Endodermal cell (in vitro differentiated cells): ENCODE results near the gene TMEM254. TPM values are rescaled to one million over a fixed set of nuclear protein-coding genes. Genes with fewer than 3 reads are reported as not detected.

ENCODE experiments used
- DNase-seq: peaks from one replicate; pipeline ENCODE4 v3.0.0-alpha.2; 2017
- H3K27ac ChIP-seq: 2 replicates; pipeline ENCODE4 v1.5.1; 2013; ENCODE audit warnings: mild to moderate bottlenecking, low read depth, low read length, moderate library complexity
- H3K27me3 ChIP-seq: 2 replicates; pipeline ENCODE4 v1.6.1; 2013; ENCODE audit warnings: mild to moderate bottlenecking, low read length, moderate library complexity; ENCODE audit not compliant: insufficient read depth, control insufficient read depth, poor library complexity, severe bottlenecking
- H3K36me3 ChIP-seq: 2 replicates; pipeline ENCODE4 v1.7.0; 2013; ENCODE audit warnings: mild to moderate bottlenecking, low read length, moderate library complexity; ENCODE audit not compliant: control insufficient read depth, insufficient read depth
- H3K4me1 ChIP-seq: one replicate; pipeline ENCODE4 v1.7.0; 2013; ENCODE audit warnings: low read length; ENCODE audit not compliant: control insufficient read depth, insufficient read depth
- H3K4me3 ChIP-seq: 2 replicates; pipeline ENCODE4 v1.5.1; 2013; ENCODE audit warnings: mild to moderate bottlenecking, low read length, moderate library complexity
- H3K9ac ChIP-seq: 2 replicates; pipeline ENCODE4 v1.6.1; 2013; ENCODE audit warnings: mild to moderate bottlenecking, low read length, moderate library complexity; ENCODE audit not compliant: poor library complexity, severe bottlenecking; ENCODE audit errors: extremely low read depth
- H3K9me3 ChIP-seq: 2 replicates; pipeline ENCODE4 v1.6.1; 2013; ENCODE audit warnings: mild to moderate bottlenecking, low read length, moderate library complexity; ENCODE audit not compliant: control insufficient read depth
- H3K27ac Mint-ChIP-seq: 2 replicates; pipeline ENCODE4 v1.8.0; 2020; ENCODE audit warnings: mixed read lengths
- H3K27me3 Mint-ChIP-seq: 2 replicates; pipeline ENCODE4 v1.8.0; 2021; ENCODE audit warnings: mild to moderate bottlenecking, mixed read lengths; ENCODE audit not compliant: insufficient read depth
- H3K36me3 Mint-ChIP-seq: 2 replicates; pipeline ENCODE4 v1.8.0; 2020; ENCODE audit warnings: low read depth, mixed read lengths
- H3K4me1 Mint-ChIP-seq: 2 replicates; pipeline ENCODE4 v1.8.0; 2020; ENCODE audit warnings: mixed read lengths
- H3K4me3 Mint-ChIP-seq: 2 replicates; pipeline ENCODE4 v1.8.0; 2020; ENCODE audit warnings: mild to moderate bottlenecking, moderate library complexity, mixed read lengths
- H3K9me3 Mint-ChIP-seq: 2 replicates; pipeline ENCODE4 v1.8.0; 2020; ENCODE audit warnings: mild to moderate bottlenecking, mixed read lengths
- CTCF ChIP-seq: fragments of 200-600 bp; sonication (generic); conservative IDR thresholded peaks from 2 replicates; pipeline ENCODE4 v1.5.0; 2021; ENCODE audit warnings: antibody characterized with exemption, mild to moderate bottlenecking
- WGBS, 2 experiments: methylation state at CpG; one replicate each; pipeline versions ENCODE4 v1.1.5 to v1.1.7; 2013; ENCODE audit warnings: missing lambda C conversion rate in 2 of 2, mixed read lengths in 1 of 2; ENCODE audit not compliant: insufficient coverage in 1 of 2, insufficient read length in 1 of 2; 5-methylcytosine and 5-hydroxymethylcytosine counted together
- total RNA-seq, 2 donors: library from RNA; stranded (reverse); fragmentation: NEBNext Ultra II Directional in 1 of 2; extraction: Animal tissue kit (Norgen Biotek cat#: 25700) in 1 of 2; gene quantifications; 2 replicates in 1 of 2; 3 replicates in 1 of 2; pipeline ENCODE4 v1.2.1, GENCODE V29; 2021

TMEM254 gene
- total RNA-seq, 2 donors from 2014 or later = 31.5 to 31.9 TPM

- Histone ChIP-seq H3K9me3 (no peaks in the 10 kb centered on the region), H3K9ac (no peak overlapping the region), H3K4me1 (no peaks in the 10 kb centered on the region), H3K4me3 (no peak overlapping the region), H3K36me3 (no peaks in the 10 kb centered on the region), H3K27ac (no peak overlapping the region), H3K27me3 (peaks cover 13% of the 10 kb centered on the region)
- H3K27ac Mint-ChIP-seq = no peak overlapping the region
- DNase-seq = no peak
- H3K36me3 Mint-ChIP-seq = no peaks in the 10 kb centered on the region
- TF ChIP-seq CTCF = no peak
- WGBS, 2 experiments = 93 to 100% methylated on average over 4 to 8 of the region's 8 CpGs
- peaks cover 26% of the 10 kb centered on the region for H3K27me3 Mint-ChIP-seq
- H3K9me3 Mint-ChIP-seq = no peaks in the 10 kb centered on the region
- H3K4me1 Mint-ChIP-seq = peaks cover 15% of the 10 kb centered on the region
- no peak overlapping the region for H3K4me3 Mint-ChIP-seq
These were observed 57.7 kb downstream of the TMEM254 start for GRCh38 chr10:80136134-80136571.

GRCh38 chr10:80137031-80137862 is 58.8 kb downstream of the TMEM254 start:
- Histone ChIP-seq H3K4me3 (no peak overlapping the region), H3K9me3 (no peaks in the 10 kb centered on the region), H3K27ac (no peak overlapping the region), H3K4me1 (no peaks in the 10 kb centered on the region), H3K9ac (no peak overlapping the region), H3K36me3 (no peaks in the 10 kb centered on the region), H3K27me3 (peaks cover 13% of the 10 kb centered on the region)
- no peak overlapping the region for H3K4me3 Mint-ChIP-seq
- 92 to 97% methylated on average over 10 to 14 of the region's 14 CpGs for WGBS, 2 experiments
- no peaks in the 10 kb centered on the region for H3K36me3 Mint-ChIP-seq
- H3K27ac Mint-ChIP-seq = no peak overlapping the region
- no peak for TF ChIP-seq CTCF
- no peak for DNase-seq
- peaks cover 19% of the 10 kb centered on the region for H3K27me3 Mint-ChIP-seq
- no peaks in the 10 kb centered on the region for H3K9me3 Mint-ChIP-seq
- peaks cover 10% of the 10 kb centered on the region for H3K4me1 Mint-ChIP-seq

- 80 to 81% methylated on average over 1 to 4 of the region's 4 CpGs for WGBS, 2 experiments
- TF ChIP-seq CTCF = no peak
- Mint-ChIP-seq H3K27me3 (peaks cover 15% of the 10 kb centered on the region), H3K4me3 (no peak overlapping the region), H3K36me3 (no peaks in the 10 kb centered on the region), H3K27ac (no peak overlapping the region), H3K9me3 (no peaks in the 10 kb centered on the region), H3K4me1 (peaks cover 7% of the 10 kb centered on the region)
- H3K9me3 ChIP-seq = no peaks in the 10 kb centered on the region
- H3K27ac ChIP-seq = peak overlapping the region; percentile 49
- no peak overlapping the region for H3K4me3 ChIP-seq
- H3K4me1 ChIP-seq = no peaks in the 10 kb centered on the region
- H3K36me3 ChIP-seq = no peaks in the 10 kb centered on the region
- no peak overlapping the region for H3K9ac ChIP-seq
- no peak for DNase-seq
- peaks cover 9% of the 10 kb centered on the region for H3K27me3 ChIP-seq
These were observed 59.5 kb downstream of the TMEM254 start for GRCh38 chr10:80137920-80138319.
